IPS DF 4.7 (cell line): Measurements from ENCODE around the gene FAM72C.
"Not testable (repeated sequence)": the region's sequence is repeated elsewhere in the genome, so short reads cannot be mapped to it uniquely, and the experiment has no call there.

Source experiments
- DNase-seq: peaks from one replicate; pipeline ENCODE4 v3.0.0-alpha.2; 2013; ENCODE audit warnings: low spot score; ENCODE audit errors: extremely low read depth

Gene FAM72C

DNA sequence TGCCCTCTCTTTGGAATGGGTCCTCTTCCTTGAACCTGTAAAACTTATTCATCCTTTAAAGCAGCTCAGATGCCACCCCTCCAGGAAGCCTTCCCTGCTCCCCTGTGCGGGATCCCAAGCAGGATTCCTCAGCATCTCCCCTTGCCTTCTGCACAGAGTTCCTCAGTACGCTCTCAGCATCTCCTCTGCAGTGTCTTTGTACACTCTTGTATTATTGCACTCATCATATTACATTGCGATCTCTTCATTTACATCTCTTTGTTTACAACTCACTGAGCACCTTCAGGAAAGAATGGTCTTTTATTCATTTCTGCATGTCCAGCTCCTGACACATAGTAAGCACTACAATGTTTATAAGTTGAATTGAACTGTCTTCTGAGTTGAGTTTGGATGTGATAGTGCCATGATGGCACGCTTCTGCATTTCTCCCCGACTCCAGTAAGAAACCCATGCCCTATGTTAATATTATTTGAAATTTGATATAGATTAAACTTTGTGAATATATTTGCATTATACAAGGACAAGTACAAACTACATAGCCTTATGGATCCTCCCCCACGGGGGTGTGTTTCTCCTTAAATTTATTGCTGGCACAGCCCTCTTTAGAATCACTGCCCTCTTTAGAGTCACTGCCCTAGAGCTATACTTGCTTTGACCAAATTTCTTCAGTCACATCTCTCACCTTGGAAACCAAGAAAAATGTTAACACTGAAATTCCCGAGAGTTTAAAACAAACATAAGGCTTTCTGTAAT is 13.1 kb upstream of the FAM72C start:
- not testable (repeated sequence) for DNase-seq

DNA sequence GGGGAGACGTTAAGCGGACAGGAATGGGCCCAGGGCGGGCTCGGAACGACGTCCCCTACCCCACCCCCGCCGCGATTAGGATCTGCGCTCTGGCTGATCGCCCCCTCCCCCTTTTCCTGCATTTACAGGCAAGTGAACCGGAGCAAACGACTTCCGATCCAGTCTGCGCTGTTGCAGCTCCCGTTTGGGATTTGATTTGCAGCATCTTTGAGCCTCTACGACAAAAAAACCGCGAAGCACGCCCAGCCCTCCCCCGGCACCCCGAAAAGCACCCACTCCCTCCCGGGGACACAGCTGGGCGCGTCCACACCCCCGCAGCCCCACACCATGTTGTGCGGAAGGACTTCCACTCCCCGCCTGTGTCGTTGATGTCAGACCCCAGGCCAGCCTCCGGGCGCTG is 2.6 kb upstream of the FAM72C start:
- not testable (repeated sequence) for DNase-seq

DNA sequence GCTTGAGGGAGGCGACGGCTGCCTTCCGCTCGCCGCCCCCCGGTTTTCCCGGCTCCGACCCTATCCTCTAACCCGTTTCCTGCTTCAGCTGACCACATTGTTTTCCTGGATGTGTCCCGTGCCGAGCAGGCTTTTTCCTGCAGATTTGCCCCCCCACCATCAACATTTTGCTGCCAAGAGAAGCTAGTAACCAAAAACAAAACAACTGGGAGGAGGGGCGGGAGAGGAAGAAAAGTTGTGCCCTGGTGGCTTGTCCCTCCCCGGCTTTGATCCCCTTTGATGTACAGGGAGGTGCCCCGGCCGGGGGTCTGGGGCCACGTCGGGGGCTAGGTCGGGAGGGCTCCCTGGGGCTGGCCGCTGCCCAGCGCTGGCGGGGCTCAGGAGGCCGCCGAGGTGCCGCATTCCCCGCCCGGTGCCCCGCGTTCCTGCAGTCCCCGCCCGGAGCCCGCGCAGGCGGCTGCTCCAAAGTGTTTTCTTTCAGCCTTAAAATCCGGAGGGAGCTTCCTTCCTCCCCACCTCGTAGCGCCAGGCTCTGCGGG is 2.2 kb upstream of the FAM72C start:
- not testable (repeated sequence) for DNase-seq

DNA sequence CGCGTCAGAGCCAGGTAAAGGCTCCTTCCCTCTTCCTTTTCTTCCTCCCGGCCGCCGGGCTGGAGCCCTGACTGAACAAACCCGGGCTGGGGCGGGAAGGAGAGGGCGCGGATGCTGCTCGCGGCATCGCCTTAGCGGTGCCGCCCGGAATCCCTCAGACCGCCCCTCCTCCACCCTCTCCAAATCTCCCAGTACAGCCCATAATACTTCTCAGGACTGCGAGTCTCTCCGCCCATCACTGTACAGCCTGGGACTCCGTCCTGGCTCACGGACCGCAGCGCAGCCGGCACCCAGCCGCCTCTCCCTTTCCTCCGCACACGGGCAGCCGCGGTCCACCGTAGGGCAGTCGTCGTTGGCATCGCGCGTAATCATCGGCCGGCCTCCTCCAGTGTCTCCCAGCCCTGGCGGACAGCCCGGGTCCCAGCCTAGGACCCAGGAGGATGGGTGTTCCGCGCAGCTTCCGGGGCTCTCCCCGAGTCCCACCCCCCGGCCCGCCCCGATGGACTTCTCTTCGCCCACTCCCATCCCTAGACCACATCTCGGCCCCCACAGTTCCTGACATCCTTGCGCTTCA is 1.1 kb upstream of the FAM72C start:
- DNase-seq: not testable (repeated sequence)

DNA sequence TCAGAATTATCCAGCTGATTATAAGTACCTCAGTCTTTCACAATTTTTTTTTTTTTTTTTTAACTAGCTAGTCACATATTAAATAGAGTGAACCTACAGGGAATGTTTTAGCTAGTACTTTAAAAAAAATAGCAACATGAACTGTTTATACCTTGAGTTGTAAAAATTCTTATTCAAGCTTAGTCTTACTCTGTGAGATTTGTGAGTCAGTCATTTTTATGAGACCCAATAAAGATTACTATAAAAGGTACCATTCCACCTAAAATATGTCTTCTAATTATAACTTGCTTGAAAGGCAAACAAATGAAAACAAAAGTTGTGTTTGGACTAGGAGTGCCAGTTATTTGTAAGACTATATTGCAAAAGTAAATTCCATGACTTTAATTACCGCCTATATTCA is 5.9 kb downstream of the FAM72C start:
- not testable (repeated sequence) for DNase-seq

DNA sequence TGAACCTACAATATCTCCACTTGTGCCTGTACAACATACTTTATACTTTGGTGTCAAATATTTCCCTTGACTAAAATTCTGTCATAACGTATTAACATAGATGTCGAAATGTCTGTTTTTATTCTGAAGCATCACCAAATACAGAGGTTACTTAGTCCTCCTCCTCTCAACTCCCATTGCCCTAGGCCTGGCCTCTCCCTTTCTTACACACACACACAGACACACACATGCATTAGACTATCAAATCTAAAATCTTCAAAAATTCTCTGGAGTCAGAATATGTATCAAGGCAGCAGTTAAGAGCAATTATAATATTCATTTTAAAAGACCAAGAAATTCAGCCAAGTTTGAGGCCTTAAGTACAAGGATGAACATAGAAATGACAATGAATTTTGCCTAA is 7.5 kb downstream of the FAM72C start:
- DNase-seq: not testable (repeated sequence)

DNA sequence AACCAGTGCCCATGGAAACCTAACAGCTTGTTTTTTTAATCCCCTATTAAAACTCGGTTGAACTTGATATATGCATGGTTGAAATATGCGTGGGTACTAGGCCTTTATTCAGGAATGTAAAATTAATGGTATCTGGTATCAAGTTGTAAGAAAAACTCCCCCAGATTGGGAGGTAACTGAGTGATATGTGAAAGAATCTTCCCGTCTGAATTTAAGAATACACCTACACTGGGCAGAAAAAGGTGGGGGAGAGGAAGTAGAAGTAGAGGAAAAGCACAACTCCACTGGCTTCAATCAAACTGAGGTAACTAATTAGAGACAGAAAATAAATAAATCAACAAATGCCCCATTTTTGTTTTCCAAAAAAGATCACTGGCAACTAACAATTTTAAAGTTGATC is 15.9 kb downstream of the FAM72C start:
- not testable (repeated sequence) for DNase-seq

DNA sequence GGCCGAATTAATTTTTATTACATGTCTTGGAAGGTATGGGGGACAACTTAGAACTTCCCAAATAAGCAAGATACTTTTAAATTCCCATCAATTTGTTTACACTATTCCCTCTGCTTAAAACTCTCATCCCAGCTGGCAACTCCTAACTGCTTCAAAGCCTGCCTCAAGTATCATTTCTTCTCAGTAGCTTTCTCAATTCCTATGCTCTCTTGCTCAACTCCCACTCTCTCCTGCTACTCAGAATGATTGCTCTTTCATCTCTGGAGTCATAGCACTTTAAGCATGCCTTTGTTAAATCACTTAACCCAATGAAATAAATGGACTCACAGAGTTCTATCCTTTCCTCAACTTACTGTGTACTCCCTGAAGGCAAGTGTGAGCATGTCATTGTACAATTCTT is 18.9 kb downstream of the FAM72C start:
- not testable (repeated sequence) for DNase-seq

DNA sequence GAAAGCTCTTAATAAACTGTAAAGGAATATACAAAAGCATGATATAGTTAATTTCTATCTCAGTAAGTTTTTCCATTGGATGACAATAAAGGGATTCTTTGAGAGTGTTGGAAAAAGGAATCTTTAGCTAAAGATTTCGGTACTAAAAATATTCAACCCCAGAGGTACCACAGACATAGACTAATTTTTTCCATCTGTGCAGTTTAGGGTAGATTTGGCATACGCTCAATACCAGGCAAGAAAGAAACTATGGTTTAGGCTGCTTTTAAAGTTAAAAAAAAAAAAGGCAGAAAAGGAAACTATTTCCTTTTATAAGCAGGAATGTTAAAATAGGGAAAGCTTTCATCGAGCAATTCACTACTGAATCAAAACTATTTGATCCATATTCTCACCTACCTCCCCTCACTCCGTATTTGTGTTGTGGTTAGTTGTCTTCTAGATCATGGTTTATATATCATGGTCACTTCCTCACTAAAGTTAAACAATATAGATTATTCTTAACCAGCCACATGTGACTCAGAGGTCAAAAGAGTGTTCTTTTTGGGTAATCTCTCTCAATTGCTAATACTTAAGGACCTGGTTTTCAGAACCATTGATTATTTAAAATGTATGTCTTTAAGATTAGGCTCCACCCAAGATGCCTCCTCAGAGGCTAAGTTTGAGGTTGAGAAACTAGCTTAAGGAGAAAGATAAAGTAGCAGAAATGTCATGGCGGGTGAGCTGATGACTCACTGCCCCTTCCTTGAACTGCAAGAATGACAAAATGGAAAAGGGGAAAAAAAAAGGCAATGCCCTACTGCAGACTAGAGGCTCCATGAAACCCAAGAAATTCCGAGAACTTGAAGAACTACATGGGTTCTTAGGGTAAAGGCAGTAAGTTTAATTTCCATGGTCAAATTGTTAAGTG is 20.0 kb downstream of the FAM72C start:
- not testable (repeated sequence) for DNase-seq

DNA sequence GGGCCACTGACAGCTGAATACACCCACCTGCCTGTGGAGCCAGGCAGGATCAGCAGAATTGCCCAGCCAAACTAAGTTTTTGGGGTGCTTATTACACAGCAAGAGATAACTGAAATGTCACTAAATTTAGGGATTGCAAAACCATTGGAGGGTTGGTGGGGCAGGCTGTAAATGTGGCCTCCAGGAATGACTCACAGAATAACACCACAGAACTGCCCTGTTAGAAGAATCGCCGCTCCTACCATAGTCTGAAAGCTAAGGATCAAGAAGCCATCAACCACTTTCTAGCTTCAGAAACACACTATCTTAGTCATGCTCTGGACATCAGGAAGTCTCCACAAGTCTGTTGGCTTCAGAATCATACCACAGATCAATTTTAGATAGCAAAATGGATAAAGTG is 24.0 kb downstream of the FAM72C start:
- DNase-seq: not testable (repeated sequence)

DNA sequence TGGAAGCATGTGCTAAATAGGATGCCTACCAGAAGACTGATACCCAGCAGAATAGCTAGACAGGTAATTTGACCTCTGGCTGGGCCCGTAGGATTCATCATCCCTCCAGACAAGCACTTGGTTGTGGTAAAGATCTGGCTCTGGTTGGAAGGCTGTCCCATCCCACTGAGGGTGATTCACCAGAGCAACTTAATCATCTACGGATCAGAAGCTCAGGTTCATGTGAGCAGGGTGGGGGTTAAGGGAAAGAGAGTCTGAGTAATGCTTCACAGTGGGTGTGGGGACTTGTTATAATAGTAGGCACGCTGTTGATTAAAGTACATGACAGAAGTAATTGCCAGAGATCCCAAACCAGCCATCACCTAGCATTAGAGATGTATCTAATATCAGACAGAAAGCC is 26.5 kb downstream of the FAM72C start:
- DNase-seq: not testable (repeated sequence)

DNA sequence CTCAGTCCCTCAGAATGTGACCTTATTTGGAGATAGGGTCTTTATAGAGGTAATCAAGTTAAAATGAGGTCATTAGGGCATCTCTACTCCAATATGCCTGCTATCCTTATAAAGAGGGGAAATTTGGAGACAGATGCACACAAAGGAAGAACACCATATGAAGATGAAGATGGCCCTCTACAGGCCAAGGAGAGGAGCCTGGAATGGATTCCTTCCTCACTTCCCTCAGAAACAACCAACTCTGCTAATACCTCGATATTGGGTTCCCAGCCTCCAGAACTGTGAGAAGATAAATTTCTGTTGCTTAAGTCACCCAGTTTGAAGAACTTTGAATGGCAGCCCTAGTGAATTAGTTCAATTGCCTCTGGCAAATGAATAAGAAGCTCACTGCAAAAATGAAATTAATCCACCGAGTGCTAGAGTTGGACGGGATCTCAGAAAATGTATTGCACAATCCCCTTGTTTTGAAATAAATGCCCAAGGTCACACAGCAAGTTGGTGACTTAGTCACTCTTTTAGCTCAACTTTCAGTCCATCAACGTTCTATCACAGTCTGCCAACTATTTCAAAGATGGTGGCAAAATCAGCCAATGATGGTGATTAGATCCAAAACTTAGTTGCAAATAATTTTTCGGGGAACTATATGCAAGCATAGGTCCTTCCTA is 27.1 kb downstream of the FAM72C start:
- DNase-seq: not testable (repeated sequence)

DNA sequence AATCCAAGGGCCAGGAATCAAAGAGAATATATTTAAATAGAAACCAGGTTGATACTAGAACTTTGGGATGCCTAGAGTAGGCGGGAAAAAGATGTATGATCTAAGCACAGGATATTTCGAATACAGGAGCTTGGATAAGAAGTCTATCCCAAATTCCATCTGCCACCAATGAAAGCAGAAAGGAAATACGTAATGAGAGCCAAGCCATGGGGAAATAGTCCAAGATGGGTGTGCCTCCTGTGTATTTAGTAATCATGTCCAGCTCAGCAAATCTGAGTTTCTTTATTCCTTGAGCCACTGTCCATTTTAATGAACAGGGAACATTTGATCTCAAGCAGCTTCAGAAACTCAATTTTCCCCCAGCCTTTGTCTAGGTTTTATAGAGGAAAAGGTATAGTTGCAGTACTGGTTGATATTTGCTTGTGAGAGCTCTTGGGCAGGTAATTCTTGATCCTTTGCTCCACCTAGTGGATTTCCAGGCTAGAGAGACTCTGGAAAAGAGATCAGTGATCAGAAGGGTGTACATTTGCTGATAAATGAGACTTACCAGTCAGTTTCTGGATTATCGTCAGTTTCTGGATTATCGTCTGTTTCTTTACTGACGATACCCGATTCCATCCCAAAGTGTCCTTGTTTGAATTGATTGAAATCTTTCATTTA is 28.3 kb downstream of the FAM72C start:
- not testable (repeated sequence) for DNase-seq

DNA sequence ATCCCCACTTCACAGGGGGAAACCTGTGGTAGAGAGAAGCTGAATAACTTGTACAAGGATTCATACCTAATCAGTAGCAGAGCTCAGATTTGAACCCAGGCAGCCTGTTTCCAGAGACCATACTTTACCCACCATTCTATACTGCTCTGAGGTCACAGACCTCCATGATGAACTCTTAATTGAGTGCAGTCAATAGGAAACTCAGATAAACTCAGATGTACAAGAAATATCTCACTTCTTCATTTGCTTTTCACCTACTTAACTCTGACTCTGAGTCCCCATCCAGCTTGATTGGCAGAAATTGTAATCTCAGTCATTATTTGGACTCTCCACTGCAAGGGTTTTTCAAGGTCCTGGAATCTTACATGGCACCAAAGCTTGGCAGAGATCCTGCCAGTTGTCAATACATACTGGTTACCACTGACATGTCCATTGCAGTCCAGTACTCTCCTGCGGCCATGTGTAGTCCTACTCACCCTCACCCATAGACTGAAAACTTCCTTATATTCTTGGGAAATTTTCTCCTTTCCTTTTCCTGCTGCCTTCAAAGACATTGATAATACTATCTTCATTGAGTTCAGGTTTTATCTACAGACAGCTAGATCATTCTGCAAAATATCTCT is 29.4 kb downstream of the FAM72C start:
- DNase-seq: not testable (repeated sequence)

DNA sequence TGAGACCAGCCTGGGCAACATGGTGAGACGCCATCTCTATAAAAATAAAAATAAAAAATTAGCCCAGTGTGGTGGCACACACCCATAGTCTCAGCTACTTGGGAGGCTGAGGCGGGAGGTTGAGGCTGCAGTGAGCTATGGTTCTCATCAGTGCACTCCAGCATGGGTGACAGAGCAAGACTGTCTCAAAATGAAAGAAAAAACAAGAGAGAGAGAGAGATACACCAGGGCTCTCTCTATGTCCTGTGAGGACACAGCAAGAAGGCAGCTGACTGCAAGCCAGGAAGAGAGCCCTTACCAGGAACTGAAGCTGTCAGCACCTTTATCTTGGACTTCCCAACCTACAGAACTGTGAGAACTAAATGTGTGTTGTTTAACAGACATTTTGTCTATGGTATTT is 32.1 kb downstream of the FAM72C start:
- not testable (repeated sequence) for DNase-seq

DNA sequence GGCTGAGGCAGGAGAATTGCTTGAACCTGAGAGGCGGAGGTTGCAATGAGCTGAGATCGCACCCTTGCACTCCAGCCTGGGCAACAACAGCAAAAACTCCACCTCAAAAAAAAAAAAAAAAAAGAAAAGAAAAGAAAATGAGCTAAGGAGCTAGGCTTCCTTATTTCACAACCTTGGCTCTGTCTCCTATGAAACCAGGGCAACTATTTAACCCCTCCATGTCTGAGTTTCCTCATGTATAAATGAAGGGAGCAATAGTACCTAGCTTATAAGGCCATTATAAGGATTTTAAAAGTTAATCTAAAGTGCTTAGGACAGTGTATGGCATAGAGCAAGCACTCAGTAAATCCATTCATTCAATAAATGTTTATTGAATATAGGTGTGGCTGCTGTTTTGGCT is 32.9 kb downstream of the FAM72C start:
- DNase-seq: not testable (repeated sequence)

DNA sequence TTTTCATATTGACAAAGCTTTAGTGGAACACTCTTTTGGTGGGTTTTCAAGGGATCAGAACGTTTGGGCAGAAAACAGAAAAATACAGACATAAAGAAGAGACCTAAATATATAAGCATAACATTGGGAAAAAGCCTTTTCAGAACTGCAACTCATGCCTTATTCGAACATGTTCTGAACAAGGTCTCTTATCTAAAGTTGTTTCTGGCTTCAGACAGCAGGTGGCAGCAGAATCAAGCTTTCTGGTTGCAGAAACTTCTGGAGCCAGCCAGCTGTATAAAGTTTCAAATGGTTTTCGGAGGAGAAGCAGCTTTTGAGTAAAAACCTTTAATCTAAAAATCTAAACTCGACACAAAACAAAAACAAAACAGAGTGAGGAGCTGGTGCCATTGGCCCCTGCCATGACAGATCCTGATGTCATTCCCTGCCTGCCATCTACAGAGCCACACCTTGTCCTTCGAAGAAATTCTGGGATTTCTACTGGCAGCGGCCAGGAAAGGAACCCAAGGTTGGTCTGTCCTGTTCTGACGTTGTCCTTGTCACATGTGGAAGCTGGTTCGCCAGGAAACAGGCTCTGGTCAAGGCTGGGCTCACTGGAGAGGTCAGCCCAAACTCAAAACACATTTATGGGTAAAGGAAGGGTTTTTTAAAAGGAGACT is 35.2 kb downstream of the FAM72C start:
- DNase-seq: not testable (repeated sequence)

DNA sequence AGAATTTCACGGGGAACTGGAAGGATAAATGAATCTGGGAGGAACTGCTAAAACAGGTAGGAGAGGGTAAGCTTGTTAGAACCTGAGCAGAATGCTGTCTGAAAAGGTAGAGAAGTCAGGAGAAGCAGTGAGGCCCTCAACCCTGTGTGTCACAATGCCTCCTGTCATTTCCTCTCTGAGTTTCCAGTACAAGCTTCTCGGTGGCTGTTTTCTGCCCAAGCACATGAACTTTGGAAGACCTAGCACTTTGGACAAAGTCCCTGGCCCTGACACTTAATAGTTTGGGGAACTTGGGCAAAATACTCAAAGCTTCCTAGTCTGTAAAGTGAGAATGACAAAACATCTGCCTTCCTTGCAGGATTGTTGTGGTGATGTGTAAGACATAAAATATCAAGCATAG is 52.7 kb downstream of the FAM72C start:
- DNase-seq: not testable (repeated sequence)

DNA sequence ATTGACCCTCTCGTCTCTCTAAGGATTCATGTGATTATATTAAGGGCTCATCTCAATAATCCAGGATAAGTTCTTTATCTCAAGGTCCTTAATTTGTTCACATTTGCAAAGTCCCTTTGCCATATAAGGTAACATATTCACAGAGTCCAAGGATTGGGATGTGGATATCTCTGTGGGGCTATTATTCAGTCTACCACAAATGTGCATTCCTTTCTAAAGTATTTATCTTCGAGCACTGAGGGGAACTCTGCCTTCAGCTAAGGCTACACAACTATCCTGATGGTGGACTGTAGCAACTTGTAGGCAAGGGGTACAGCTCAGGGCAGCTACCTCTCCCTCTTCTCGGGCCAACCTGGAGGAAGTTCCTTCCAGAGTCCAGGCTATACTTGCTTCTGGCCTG is 53.2 kb downstream of the FAM72C start:
- DNase-seq: not testable (repeated sequence)

DNA sequence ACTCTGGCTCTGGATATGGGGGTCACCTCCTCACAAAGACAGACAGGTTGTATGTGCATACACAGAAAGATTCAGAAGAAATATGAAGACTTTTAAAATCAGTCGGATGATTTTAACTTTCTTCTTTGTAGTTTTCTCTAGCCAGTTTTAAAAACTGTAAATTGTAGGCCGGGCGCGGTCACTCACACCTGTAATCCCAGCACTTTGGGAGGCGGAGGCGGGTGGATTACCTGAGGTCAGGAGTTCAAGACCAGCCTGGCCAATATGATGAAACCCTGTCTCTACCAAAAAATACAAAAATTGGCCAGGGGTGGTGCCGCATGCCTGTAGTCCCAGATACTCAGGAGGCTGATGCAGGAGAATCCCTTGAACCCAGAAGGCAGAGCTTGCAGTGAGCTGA is 58.1 kb downstream of the FAM72C start:
- DNase-seq: not testable (repeated sequence)
